MCF 10A (cell line): Measurements from ENCODE around the gene FBXL5. TPM values are rescaled to one million over a fixed set of nuclear protein-coding genes. Genes with fewer than 3 reads are reported as not detected.

ENCODE experiments used
- BruUV-seq: library from RNA; stranded (reverse); fragments of 400-500 nt; replicated peaks from 2 replicates; lab custom pipeline; 2021; lab: Mats Ljungman, UMichigan
- CTCF ChIA-PET: fragments of 300-600 bp; sonication (Branson Sonifier 250); formaldehyde crosslinking; extraction: SDS; loops from one replicate; lab custom pipeline; 2021; ENCODE audit warnings: antibody characterized with exemption, inconsistent platforms; lab: Yijun Ruan, JAX
- POLR2A ChIA-PET: fragments of 300-600, 350-650 bp; sonication (Branson Sonifier 250); formaldehyde crosslinking; extraction: SDS; loops from one replicate; lab custom pipeline; 2020; ENCODE audit warnings: antibody characterized with exemption, inconsistent platforms; lab: Yijun Ruan, JAX
- DNase-seq: peaks from one replicate; pipeline ENCODE4 v3.0.0-alpha.2; 2018; ENCODE audit not compliant: unreplicated experiment
- H3K27ac Mint-ChIP-seq: one replicate; pipeline ENCODE4 v1.8.0; 2022; ENCODE audit warnings: mild to moderate bottlenecking, low read depth, mixed read lengths; ENCODE audit not compliant: unreplicated experiment
- H3K27me3 Mint-ChIP-seq: one replicate; pipeline ENCODE4 v1.8.0; 2022; ENCODE audit warnings: mixed read lengths; ENCODE audit not compliant: insufficient read depth, unreplicated experiment
- H3K36me3 Mint-ChIP-seq: one replicate; pipeline ENCODE4 v1.8.0; 2022; ENCODE audit warnings: mild to moderate bottlenecking, moderate library complexity, mixed read lengths; ENCODE audit not compliant: insufficient read depth, unreplicated experiment
- H3K4me1 Mint-ChIP-seq: one replicate; pipeline ENCODE4 v1.8.0; 2022; ENCODE audit warnings: mixed read lengths; ENCODE audit not compliant: insufficient read depth, unreplicated experiment
- H3K4me3 Mint-ChIP-seq: one replicate; pipeline ENCODE4 v1.8.0; 2022; ENCODE audit warnings: mild to moderate bottlenecking, moderate library complexity, mixed read lengths; ENCODE audit not compliant: unreplicated experiment
- H3K9me3 Mint-ChIP-seq: one replicate; pipeline ENCODE4 v1.8.0; 2022; ENCODE audit warnings: mixed read lengths; ENCODE audit not compliant: unreplicated experiment
- CTCF ChIP-seq: fragments of 200-600 bp; IDR thresholded peaks from one replicate; pipeline ENCODE4 v1.8.0; 2022; ENCODE audit warnings: antibody characterized with exemption, mild to moderate bottlenecking; ENCODE audit not compliant: unreplicated experiment
- intact Hi-C: fragments of 100-400 bp; cut with micrococcal nuclease; formaldehyde crosslinking; loops from 2 replicates; pipeline ENCODE4 v1.14.1; 2022
- total RNA-seq: library from RNA; stranded (reverse); gene quantifications from 2 replicates; pipeline ENCODE4 v1.2.3, GENCODE V29; 2022

Gene FBXL5
- total RNA-seq, 1 experiment from 2014 or later = 96.8 TPM

- H3K27ac Mint-ChIP-seq = no peak overlapping the region
- H3K4me1 Mint-ChIP-seq = peaks cover 24% of the 10 kb centered on the region
- POLR2A ChIA-PET = interaction anchor here (0.7 to 2.3 kb wide), 3 partner anchors 9 to 36 kb away, joined by 3 to 8 read pairs (median 5); partner anchors contain the start of genes FAM200B and FBXL5
- TF ChIP-seq CTCF = no peak
- H3K27me3 Mint-ChIP-seq = no peaks in the 10 kb centered on the region
- peak; percentile 70 for DNase-seq
- BruUV-seq = TSS peak; percentile 40
- H3K9me3 Mint-ChIP-seq = no peaks in the 10 kb centered on the region
- intact Hi-C loops = loop anchor here (5.0 kb wide), 2 partner anchors 38 to 213 kb away; no protein-coding TSS in a partner anchor
- H3K36me3 Mint-ChIP-seq = peaks cover 29% of the 10 kb centered on the region
- H3K4me3 Mint-ChIP-seq = no peak overlapping the region
- CTCF ChIA-PET = no interaction called here
These were observed 35.1 kb upstream of the FBXL5 start for GRCh38 chr4:15690020-15690809.

- Mint-ChIP-seq H3K9me3 (no peaks in the 10 kb centered on the region), H3K4me3 (no peak overlapping the region), H3K27ac (no peak overlapping the region), H3K4me1 (peaks cover 20% of the 10 kb centered on the region), H3K27me3 (no peaks in the 10 kb centered on the region), H3K36me3 (peaks cover 29% of the 10 kb centered on the region)
- intact Hi-C loops = no loop called here
- TF ChIP-seq CTCF = no peak
- DNase-seq = no peak
- CTCF ChIA-PET = no interaction called here
- POLR2A ChIA-PET = interaction anchor here (1.4 to 2.9 kb wide), 2 partner anchors 13 to 36 kb away, joined by 4 to 14 read pairs; partner anchors contain the start of gene BST1
- no TSS peak for BruUV-seq
These were observed 34.4 kb upstream of the FBXL5 start for GRCh38 chr4:15689540-15689939.

- Mint-ChIP-seq H3K4me1 (peaks cover 23% of the 10 kb centered on the region), H3K27ac (no peak overlapping the region)
These were observed 32.9 kb upstream of the FBXL5 start for GRCh38 chr4:15688051-15688450.

More at GRCh38 chr4:15688051-15688450, 32.9 kb upstream of the FBXL5 start:
- Mint-ChIP-seq H3K36me3 (peaks cover 29% of the 10 kb centered on the region), H3K4me3 (no peak overlapping the region), H3K27me3 (no peaks in the 10 kb centered on the region), H3K9me3 (no peaks in the 10 kb centered on the region)
- ChIA-PET CTCF (interaction anchor here (0.5 to 1.0 kb wide), 3 partner anchors 10 to 230 kb away, joined by 3 to 5 read pairs (median 3); no protein-coding TSS in a partner anchor), POLR2A (interaction anchor here (0.6 to 2.9 kb wide), 6 partner anchors 9 to 209 kb away, joined by 3 to 14 read pairs (median 4); partner anchors contain the start of gene BST1)
- intact Hi-C loops = no loop called here
- DNase-seq = no peak
- TF ChIP-seq CTCF = no peak
- no TSS peak for BruUV-seq
